Neural crest cell (in vitro differentiated cells): ENCODE data around the gene SNX25. TPM values are rescaled to one million over a fixed set of nuclear protein-coding genes. Genes with fewer than 3 reads are reported as not detected.
"Not testable (repeated sequence)": the region's sequence is repeated elsewhere in the genome, so short reads cannot be mapped to it uniquely, and the experiment has no call there.

Experiments
- DNase-seq: peaks from one replicate; pipeline ENCODE4 v3.0.0; 2021; ENCODE audit warnings: low read depth, mixed read lengths, low spot score
- H3K27ac Mint-ChIP-seq: one replicate; pipeline ENCODE4 v1.8.0; 2021; ENCODE audit warnings: mild to moderate bottlenecking, mixed read lengths; ENCODE audit not compliant: unreplicated experiment
- H3K27me3 Mint-ChIP-seq: 2 replicates; pipeline ENCODE4 v1.8.0; 2021; ENCODE audit warnings: low read depth, mild to moderate bottlenecking, mixed read lengths
- H3K36me3 Mint-ChIP-seq: 2 replicates; pipeline ENCODE4 v1.8.0; 2021; ENCODE audit warnings: low read depth, mild to moderate bottlenecking, mixed read lengths
- H3K4me1 Mint-ChIP-seq: 2 replicates; pipeline ENCODE4 v1.8.0; 2021; ENCODE audit warnings: mixed read lengths
- H3K4me3 Mint-ChIP-seq: one replicate; pipeline ENCODE4 v1.8.0; 2021; ENCODE audit warnings: mild to moderate bottlenecking, mixed read lengths
- H3K9me3 Mint-ChIP-seq: 2 replicates; pipeline ENCODE4 v1.8.0; 2021; ENCODE audit warnings: mixed read lengths
- total RNA-seq: library from RNA; stranded (reverse); gene quantifications from 2 replicates; pipeline ENCODE4 v1.2.1, GENCODE V29; 2021
- TF ChIP-seq, protein P1 (sequence below): fragments of 200-600 bp; sonication (generic); conservative IDR thresholded peaks from 2 replicates; pipeline ENCODE4 v1.5.0; 2021; ENCODE audit warnings: antibody characterized with exemption, mild to moderate bottlenecking

SNX25 gene
- total RNA-seq, 1 donor from 2014 or later: 9.7 TPM

DNA sequence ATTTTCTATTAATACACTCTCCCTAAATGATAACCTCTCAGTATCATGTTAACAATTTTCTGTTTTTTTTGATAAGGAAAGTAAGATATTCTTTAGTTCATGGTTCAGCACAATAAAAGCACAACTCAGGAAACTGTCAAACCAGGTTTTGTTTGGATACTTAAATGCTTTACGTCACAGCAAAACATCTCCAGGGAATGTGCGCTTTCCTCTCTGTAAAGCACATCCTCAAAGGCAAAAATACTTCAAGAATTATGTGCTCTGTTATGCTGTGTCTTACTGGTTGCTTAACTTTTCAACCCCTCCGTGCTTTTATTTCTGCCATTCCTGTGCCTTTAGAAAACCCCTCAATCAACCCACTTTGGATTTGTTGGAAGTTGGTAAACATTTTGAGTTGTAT, 27.8 kb downstream of the SNX25 start:
- DNase-seq: no peak
- Mint-ChIP-seq H3K27me3 (no peaks in the 10 kb centered on the region), H3K27ac (no peak overlapping the region), H3K4me3 (no peak overlapping the region), H3K4me1 (no peaks in the 10 kb centered on the region), H3K9me3 (no peaks in the 10 kb centered on the region), H3K36me3 (peaks cover 11% of the 10 kb centered on the region)
- TF ChIP-seq, protein P1, sequence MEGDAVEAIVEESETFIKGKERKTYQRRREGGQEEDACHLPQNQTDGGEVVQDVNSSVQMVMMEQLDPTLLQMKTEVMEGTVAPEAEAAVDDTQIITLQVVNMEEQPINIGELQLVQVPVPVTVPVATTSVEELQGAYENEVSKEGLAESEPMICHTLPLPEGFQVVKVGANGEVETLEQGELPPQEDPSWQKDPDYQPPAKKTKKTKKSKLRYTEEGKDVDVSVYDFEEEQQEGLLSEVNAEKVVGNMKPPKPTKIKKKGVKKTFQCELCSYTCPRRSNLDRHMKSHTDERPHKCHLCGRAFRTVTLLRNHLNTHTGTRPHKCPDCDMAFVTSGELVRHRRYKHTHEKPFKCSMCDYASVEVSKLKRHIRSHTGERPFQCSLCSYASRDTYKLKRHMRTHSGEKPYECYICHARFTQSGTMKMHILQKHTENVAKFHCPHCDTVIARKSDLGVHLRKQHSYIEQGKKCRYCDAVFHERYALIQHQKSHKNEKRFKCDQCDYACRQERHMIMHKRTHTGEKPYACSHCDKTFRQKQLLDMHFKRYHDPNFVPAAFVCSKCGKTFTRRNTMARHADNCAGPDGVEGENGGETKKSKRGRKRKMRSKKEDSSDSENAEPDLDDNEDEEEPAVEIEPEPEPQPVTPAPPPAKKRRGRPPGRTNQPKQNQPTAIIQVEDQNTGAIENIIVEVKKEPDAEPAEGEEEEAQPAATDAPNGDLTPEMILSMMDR: no peak

DNA sequence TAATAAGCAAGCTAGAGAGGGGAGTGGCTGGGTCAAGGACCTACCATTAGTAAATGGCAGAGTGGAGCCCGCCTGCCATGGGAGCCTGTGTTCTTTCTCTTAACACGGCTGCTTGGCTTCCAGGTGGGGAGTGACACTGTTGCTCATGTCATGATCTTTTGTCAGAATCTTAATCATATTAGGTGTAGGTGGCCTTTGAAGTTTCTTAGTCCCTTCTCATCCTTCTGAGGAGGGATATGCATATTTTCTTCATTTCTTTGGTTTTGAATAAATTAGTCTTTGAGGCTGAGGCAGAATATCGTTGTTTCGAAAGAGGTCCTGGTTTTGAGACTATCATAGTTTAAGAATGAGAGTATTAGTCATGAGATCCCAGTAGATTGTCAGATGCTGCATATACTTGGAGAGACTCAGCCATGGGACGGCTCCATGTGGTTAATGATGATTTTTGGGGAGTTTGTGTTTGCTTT, 28.9 kb downstream of the SNX25 start:
- no peak overlapping the region for H3K4me3 Mint-ChIP-seq
- TF ChIP-seq, protein P1: no peak
- no peaks in the 10 kb centered on the region for H3K27me3 Mint-ChIP-seq
- no peak overlapping the region for H3K27ac Mint-ChIP-seq
- no peaks in the 10 kb centered on the region for H3K4me1 Mint-ChIP-seq
- no peaks in the 10 kb centered on the region for H3K9me3 Mint-ChIP-seq
- peaks cover 11% of the 10 kb centered on the region for H3K36me3 Mint-ChIP-seq
- DNase-seq: no peak

DNA sequence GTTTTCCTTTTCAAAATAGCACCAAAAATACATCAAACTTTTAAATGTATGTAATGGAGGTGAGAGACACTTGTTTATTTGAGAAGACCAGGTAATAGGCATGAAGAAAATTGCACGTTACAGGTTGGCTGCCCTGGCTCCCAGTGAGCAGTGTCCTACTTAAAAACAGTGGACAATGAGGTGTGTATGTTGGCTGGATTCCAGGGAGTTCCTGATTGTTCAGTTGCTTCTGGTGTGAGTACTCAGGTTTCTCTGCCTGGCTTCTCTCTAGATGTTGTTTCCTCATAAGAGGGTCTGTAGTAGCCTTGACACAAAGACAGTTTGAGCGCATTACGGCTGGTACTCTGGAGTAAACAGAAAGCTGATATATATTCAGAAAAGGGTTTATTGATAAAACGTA, 29.4 kb downstream of the SNX25 start:
- Mint-ChIP-seq H3K4me1 (no peaks in the 10 kb centered on the region), H3K27me3 (no peaks in the 10 kb centered on the region), H3K4me3 (no peak overlapping the region), H3K9me3 (no peaks in the 10 kb centered on the region), H3K27ac (no peak overlapping the region), H3K36me3 (peaks cover 11% of the 10 kb centered on the region)
- TF ChIP-seq, protein P1: no peak
- DNase-seq: no peak

DNA sequence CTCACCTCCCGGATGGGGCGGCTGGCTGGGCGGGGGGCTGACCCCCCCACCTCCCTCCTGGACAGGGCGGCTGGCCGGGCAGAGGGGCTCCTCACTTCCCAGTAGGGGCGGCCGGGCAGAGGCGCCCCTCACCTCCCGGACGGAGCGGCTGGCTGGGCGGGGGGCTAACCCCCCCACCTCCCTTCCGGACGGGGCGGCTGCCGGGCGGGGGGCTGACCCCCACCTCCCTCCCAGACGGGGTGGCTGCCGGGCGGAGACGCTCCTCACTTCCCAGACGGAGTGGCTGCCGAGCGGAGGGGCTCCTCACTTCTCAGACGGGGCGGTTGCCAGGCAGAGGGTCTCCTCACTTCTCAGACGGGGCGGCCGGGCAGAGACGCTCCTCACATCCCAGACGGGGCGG, 31.1 kb downstream of the SNX25 start:
- not testable (repeated sequence) for H3K4me3 Mint-ChIP-seq, H3K4me1 Mint-ChIP-seq, H3K9me3 Mint-ChIP-seq, DNase-seq, H3K27ac Mint-ChIP-seq, H3K27me3 Mint-ChIP-seq
- H3K36me3 Mint-ChIP-seq: peaks cover 11% of the 10 kb centered on the region

DNA sequence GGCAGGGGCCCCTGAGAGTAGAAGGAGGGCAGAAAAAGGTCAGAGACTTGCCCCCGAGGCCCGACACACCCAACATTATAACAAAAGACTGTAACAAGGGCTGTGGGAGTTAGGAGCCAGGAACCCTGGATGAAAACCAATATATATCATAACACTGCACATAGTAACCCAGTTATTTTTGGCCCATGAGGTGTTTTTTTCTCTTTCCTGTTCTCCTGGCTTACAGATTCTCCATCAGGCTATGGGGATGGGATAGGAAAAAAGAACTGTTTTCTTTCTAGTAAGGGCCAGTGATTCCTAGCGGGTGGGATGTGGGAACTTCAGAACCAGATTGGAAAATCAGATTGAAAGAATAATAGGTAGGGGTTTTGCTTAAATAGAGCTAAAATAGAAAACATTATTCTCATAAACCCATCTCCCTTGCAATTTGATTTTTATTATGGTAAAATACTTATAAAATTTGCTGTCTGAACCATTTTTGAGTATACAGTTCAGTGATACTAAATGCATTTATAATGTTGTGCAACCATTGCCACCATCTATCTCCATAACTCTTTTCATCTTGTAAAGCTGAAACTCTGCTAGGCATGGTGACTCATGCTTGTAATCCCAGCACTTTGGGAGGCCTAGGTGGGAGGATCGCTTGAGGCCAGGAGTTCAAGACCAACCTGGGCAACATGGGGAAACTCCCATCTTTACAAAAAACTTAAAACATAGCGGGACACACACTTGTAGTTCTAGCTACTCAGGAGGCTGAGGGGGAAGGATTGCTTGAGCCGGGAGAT, 33.5 kb downstream of the SNX25 start:
- Mint-ChIP-seq H3K36me3 (peaks cover 9% of the 10 kb centered on the region), H3K9me3 (no peaks in the 10 kb centered on the region), H3K4me3 (no peak overlapping the region), H3K27ac (no peak overlapping the region), H3K4me1 (no peaks in the 10 kb centered on the region), H3K27me3 (no peaks in the 10 kb centered on the region)
- TF ChIP-seq, protein P1: no peak
- no peak for DNase-seq

DNA sequence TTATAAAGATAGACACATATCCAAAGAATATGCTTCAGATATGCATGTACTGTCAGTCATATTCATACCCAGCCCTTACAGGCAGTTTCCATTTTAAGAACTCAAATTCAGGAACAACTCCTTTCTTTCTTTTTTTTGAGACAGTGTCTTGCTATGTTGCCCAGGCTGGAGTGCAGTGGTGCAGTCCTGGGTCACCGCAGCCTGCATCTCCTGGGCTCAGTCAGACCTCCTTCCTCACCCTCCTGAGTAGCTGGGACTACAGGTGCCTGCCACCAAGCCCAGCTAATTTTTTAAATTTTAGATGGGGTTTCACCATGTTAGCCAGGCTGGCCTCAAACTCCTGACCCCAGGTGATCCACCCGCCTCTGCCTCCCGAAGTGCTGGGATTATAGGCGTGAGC, 34.5 kb downstream of the SNX25 start:
- no peaks in the 10 kb centered on the region for H3K4me1 Mint-ChIP-seq
- H3K27ac Mint-ChIP-seq: no peak overlapping the region
- no peak for DNase-seq
- H3K27me3 Mint-ChIP-seq: no peaks in the 10 kb centered on the region
- H3K9me3 Mint-ChIP-seq: no peaks in the 10 kb centered on the region
- H3K36me3 Mint-ChIP-seq: peaks cover 8% of the 10 kb centered on the region
- H3K4me3 Mint-ChIP-seq: no peak overlapping the region
- TF ChIP-seq, protein P1: no peak
